RWPE1 (cell line): Measurements from ENCODE around the gene SNX32.
A peak's percentile ranks its signal among the peaks of the same experiment; 100 is the strongest.

Experiments used
- CTCF ChIA-PET: fragments of 350-600 bp; sonication (Branson Sonifier 250); formaldehyde crosslinking; extraction: SDS; loops from one replicate; lab custom pipeline; 2021; lab: Yijun Ruan, JAX
- POLR2A ChIA-PET: fragments of 400-600 bp; formaldehyde crosslinking; extraction: SDS; loops from one replicate; lab custom pipeline; 2020; ENCODE audit warnings: antibody characterized with exemption; ENCODE audit not compliant: low non-redundant PET; lab: Yijun Ruan, JAX
- DNase-seq: peaks from one replicate; pipeline ENCODE4 v3.0.0; 2012; ENCODE audit warnings: low spot score
- H3K27ac ChIP-seq: fragments of 450-650 bp; 2 replicates; pipeline ENCODE4 v1.5.1; 2017
- CTCF ChIP-seq: fragments of 450-650 bp; conservative IDR thresholded peaks from 2 replicates; pipeline ENCODE4 v1.5.1; 2017; ENCODE audit warnings: low read depth, mild to moderate bottlenecking

Gene SNX32

GRCh38 chr11:65869643-65870306 lies 36.0 kb downstream of the SNX32 start:
- ChIA-PET CTCF (interaction anchor here (0.5 to 1.9 kb wide), 3 partner anchors 9 to 12 kb away, joined by 3 to 5 read pairs (median 3); no protein-coding TSS in a partner anchor), POLR2A (no interaction called here)
- DNase-seq: no peak
- TF ChIP-seq CTCF: no peak
- peak overlapping the region; percentile 82 for H3K27ac ChIP-seq

- DNase-seq: no peak
- ChIA-PET CTCF (interaction anchor here (0.5 to 1.9 kb wide), 2 partner anchors 9 to 11 kb away, joined by 3 to 5 read pairs; no protein-coding TSS in a partner anchor), POLR2A (no interaction called here)
- peak overlapping the region; percentile 82 for H3K27ac ChIP-seq
- TF ChIP-seq CTCF: no peak
Measured at GRCh38 chr11:65870307-65870658, 36.5 kb downstream of the SNX32 start.

- H3K27ac ChIP-seq: peak overlapping the region; percentile 82
- no peak for DNase-seq
- ChIA-PET POLR2A (interaction anchor here (0.9 kb wide), 1 partner anchor 11 kb away, joined by 3 read pairs; the partner anchor contains the start of gene MUS81), CTCF (interaction anchor here (0.7 to 1.7 kb wide), 4 partner anchors 11 to 19 kb away, joined by 3 to 8 read pairs (median 4); partner anchors contain the start of gene MUS81)
- no peak for TF ChIP-seq CTCF
Measured at GRCh38 chr11:65870706-65871681, 37.2 kb downstream of the SNX32 start.

GRCh38 chr11:65871811-65872548 lies 38.2 kb downstream of the SNX32 start:
- ChIA-PET CTCF (interaction anchor here (0.7 to 1.7 kb wide), 4 partner anchors 12 to 20 kb away, joined by 3 to 8 read pairs (median 4); partner anchors contain the start of gene MUS81), POLR2A (interaction anchor here (0.9 kb wide), 1 partner anchor 12 kb away, joined by 3 read pairs; the partner anchor contains the start of gene MUS81)
- TF ChIP-seq CTCF: no peak
- no peak for DNase-seq
- peak overlapping the region; percentile 82 for H3K27ac ChIP-seq

- ChIA-PET POLR2A (no interaction called here), CTCF (interaction anchor here (0.7 to 1.7 kb wide), 2 partner anchors 12 kb away, joined by 5 to 8 read pairs; no protein-coding TSS in a partner anchor)
- H3K27ac ChIP-seq: peak within 1 kb of the TSS; percentile 82
- no peak for TF ChIP-seq CTCF
- DNase-seq: no peak
Measured at GRCh38 chr11:65872586-65873317, 39.0 kb downstream of the SNX32 start, which contains the start of gene EFEMP2. Gene EFEMP2 (minus strand): TSS chr11:65872800. CDS start chr11:65872354, 446 bp downstream.
